ENCODE measurements around the gene KDM7A.
"Not testable (repeated sequence)": the region's sequence is repeated elsewhere in the genome, so short reads cannot be mapped to it uniquely, and the experiment has no call there.

Gene KDM7A

GRCh38 chr7:140160308-140160707 lies 16.5 kb downstream of the KDM7A start:
- no peak for DNase-seq (ENCODE audit: low read depth in 1 of 2, low spot score in 1 of 2)

- DNase-seq (ENCODE audit: low read depth in 1 of 2, low spot score in 1 of 2) = no peak
Observed at GRCh38 chr7:140159497-140159896, 17.3 kb downstream of the KDM7A start.

- DNase-seq (ENCODE audit: low read depth in 1 of 2, low spot score in 1 of 2) = no peak
Observed at GRCh38 chr7:140156460-140157080, 20.2 kb downstream of the KDM7A start.

- DNase-seq (ENCODE audit: low read depth in 1 of 2, low spot score in 1 of 2) = no peak
Observed at GRCh38 chr7:140155428-140155827, 21.4 kb downstream of the KDM7A start.

- DNase-seq (ENCODE audit: low read depth in 1 of 2, low spot score in 1 of 2) = no peak
Observed at GRCh38 chr7:140153666-140154161, 23.1 kb downstream of the KDM7A start.

- no peak for DNase-seq (ENCODE audit: low read depth in 1 of 2, low spot score in 1 of 2)
Observed at GRCh38 chr7:140146574-140146973, 30.2 kb downstream of the KDM7A start.

GRCh38 chr7:140145709-140146108 lies 31.1 kb downstream of the KDM7A start:
- no peak for DNase-seq (ENCODE audit: low read depth in 1 of 2, low spot score in 1 of 2)

- no peak for DNase-seq (ENCODE audit: low read depth in 1 of 2, low spot score in 1 of 2)
Observed at GRCh38 chr7:140144821-140145220, 32.0 kb downstream of the KDM7A start.

- DNase-seq (ENCODE audit: low read depth in 1 of 2, low spot score in 1 of 2) = no peak
Observed at GRCh38 chr7:140143997-140144396, 32.8 kb downstream of the KDM7A start.

GRCh38 chr7:140142031-140142430 lies 34.8 kb downstream of the KDM7A start:
- no peak for DNase-seq (ENCODE audit: low read depth in 1 of 2, low spot score in 1 of 2)

- DNase-seq (ENCODE audit: low read depth in 1 of 2, low spot score in 1 of 2) = no peak
Observed at GRCh38 chr7:140141256-140141655, 35.5 kb downstream of the KDM7A start.

- no peak for DNase-seq (ENCODE audit: low read depth in 1 of 2, low spot score in 1 of 2)
Observed at GRCh38 chr7:140137078-140137477, 39.7 kb downstream of the KDM7A start.

- no peak for DNase-seq (ENCODE audit: low read depth in 1 of 2, low spot score in 1 of 2)
Observed at GRCh38 chr7:140136073-140136472, 40.7 kb downstream of the KDM7A start.

- DNase-seq (ENCODE audit: low read depth in 1 of 2, low spot score in 1 of 2) = no peak
Observed at GRCh38 chr7:140134039-140134438, 42.7 kb downstream of the KDM7A start.

- DNase-seq (ENCODE audit: low read depth in 1 of 2, low spot score in 1 of 2) = no peak
Observed at GRCh38 chr7:140127360-140128127, 49.2 kb downstream of the KDM7A start.

GRCh38 chr7:140126435-140127034 lies 50.2 kb downstream of the KDM7A start:
- no peak for DNase-seq (ENCODE audit: low read depth in 1 of 2, low spot score in 1 of 2)

- DNase-seq (ENCODE audit: low read depth in 1 of 2, low spot score in 1 of 2) = peak in 1 of 2 donors; percentile 6
Observed at GRCh38 chr7:140122965-140123364, 53.8 kb downstream of the KDM7A start.

GRCh38 chr7:140121326-140121725 lies 55.5 kb downstream of the KDM7A start:
- DNase-seq (ENCODE audit: low read depth in 1 of 2, low spot score in 1 of 2) = no peak

- not testable (repeated sequence) for DNase-seq (ENCODE audit: low read depth in 1 of 2, low spot score in 1 of 2)
Observed at GRCh38 chr7:140114817-140115216, 62.0 kb downstream of the KDM7A start.

- DNase-seq (ENCODE audit: low read depth in 1 of 2, low spot score in 1 of 2) = not testable (repeated sequence)
Observed at GRCh38 chr7:140108777-140109176, 68.0 kb downstream of the KDM7A start.

- no peak for DNase-seq (ENCODE audit: low read depth in 1 of 2, low spot score in 1 of 2)
Observed at GRCh38 chr7:140096459-140096858, 80.3 kb downstream of the KDM7A start.

- no peak for DNase-seq (ENCODE audit: low read depth in 1 of 2, low spot score in 1 of 2)
Observed at GRCh38 chr7:140093375-140093774, 83.4 kb downstream of the KDM7A start.
